T-helper 2 cell (primary cell): ENCODE results near the gene SERPINB3.
"Not testable (repeated sequence)": the region's sequence is repeated elsewhere in the genome, so short reads cannot be mapped to it uniquely, and the experiment has no call there.

Experiments used
- DNase-seq, 5 experiments: peaks; one replicate each; pipeline versions ENCODE4 v3.0.0 to v3.0.0-alpha.2; 2012 to 2022
- total RNA-seq, 2 donors: gene quantifications; one replicate each; lab custom pipeline; 2026; lab: John Stamatoyannopoulos, UW

The SERPINB3 gene
- 0 reads per million in 2 donors for total RNA-seq

GRCh38 chr18:63661750-63662149, at the start of gene SERPINB3:
TSS of gene SERPINB3 (minus strand) at chr18:63661893. CDS start at chr18:63661216, 677 bp downstream.
- DNase-seq = not testable (repeated sequence)

GRCh38 chr18:63708650-63709049, 47.0 kb upstream of the SERPINB3 start:
- no peak for DNase-seq

GRCh38 chr18:63707816-63708215, 46.1 kb upstream of the SERPINB3 start:
- DNase-seq = no peak

DNA sequence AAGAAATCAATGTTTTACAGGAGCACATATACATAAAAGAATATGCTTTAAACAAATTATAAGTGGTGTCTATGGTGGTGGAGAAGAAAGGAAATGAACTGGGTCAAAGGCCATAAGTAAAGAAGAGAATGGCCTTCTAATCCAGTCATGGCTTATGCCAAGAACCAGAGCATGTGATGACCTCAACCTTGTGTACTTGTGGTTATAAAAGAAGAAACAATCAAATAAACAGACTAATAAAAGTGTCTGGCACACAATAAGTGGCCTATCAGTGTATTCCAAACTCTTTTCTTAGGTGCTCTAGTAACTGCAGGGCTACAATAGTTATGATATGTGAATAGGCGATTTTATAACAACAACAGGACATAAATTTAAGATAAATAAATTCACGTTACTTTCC, 43.7 kb upstream of the SERPINB3 start:
- no peak for DNase-seq

- no peak for DNase-seq
These were observed 41.0 kb upstream of the SERPINB3 start, which contains the start of gene SERPINB11 for GRCh38 chr18:63702660-63703059. TSS of gene SERPINB11 (plus strand) at chr18:63702960. CDS start at chr18:63710194, 7,234 bp downstream.

DNA sequence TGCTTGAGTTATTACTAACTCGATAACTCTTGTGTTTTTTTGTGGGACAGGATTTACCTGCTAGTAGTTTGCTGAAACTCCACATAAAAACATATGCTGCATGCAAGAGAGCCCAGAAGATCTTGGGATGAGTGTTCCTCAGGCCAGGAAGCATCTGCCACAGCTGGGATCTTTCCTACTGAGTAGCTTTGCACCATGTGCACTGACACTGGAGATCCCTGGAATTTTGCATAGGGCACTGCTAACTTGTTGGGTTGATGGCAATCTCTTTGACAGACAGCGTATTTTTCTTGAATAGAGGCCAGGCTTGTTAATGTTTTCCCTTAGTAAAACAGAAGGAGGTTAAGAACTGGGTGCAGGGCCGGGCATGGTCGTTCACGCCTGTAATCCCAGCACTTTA, 40.3 kb upstream of the SERPINB3 start:
- DNase-seq = no peak

GRCh38 chr18:63700501-63700900, 38.8 kb upstream of the SERPINB3 start:
- no peak for DNase-seq

DNA sequence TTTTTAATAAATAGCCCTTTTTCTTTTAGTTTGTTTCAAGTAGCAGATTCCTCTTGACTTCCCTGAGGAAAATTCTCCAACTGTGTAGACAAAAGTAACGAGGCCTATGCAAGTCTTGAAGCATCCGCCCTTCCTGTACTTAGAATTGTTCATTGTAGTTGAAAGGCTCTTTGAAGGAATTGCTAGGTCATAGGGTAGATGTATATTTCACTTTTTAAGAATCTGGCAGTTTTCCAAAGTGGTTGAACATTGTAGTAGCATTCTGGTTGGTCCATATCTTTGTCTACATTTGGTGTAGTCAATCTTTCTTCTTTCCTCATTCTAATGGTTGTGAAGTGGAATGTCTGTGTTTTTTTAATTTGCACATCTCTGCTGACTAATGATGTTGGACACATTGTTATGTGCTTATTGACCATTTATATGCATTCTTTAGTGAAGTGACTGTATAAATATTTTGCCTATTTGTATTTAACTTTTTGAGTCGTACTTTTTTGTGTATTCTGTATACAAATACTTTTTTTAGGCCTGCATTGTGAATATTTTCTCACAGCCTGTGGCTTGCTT, 35.5 kb upstream of the SERPINB3 start:
- no peak for DNase-seq

GRCh38 chr18:63689064-63689463, 27.4 kb upstream of the SERPINB3 start:
- no peak for DNase-seq

DNA sequence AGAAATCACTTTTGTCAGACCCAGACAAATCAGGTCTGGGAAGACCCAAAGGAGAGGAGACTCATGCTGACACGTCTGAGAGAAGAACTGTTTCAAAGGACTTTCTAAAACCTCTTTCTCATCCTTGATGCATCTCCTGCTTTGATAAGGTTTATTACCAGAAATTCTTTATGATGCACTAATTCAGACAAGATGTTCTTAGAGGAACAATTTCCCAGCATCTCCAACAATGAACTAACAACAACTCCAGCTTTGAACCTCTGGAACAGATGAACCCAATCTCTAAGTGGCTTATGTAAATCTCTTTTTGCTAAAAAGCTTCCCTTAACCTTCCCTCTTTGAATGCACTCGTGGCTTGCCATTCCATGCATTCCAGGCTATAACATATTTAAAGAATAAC, 25.2 kb upstream of the SERPINB3 start:
- no peak for DNase-seq

GRCh38 chr18:63684718-63685117, 23.0 kb upstream of the SERPINB3 start:
- DNase-seq = no peak

DNA sequence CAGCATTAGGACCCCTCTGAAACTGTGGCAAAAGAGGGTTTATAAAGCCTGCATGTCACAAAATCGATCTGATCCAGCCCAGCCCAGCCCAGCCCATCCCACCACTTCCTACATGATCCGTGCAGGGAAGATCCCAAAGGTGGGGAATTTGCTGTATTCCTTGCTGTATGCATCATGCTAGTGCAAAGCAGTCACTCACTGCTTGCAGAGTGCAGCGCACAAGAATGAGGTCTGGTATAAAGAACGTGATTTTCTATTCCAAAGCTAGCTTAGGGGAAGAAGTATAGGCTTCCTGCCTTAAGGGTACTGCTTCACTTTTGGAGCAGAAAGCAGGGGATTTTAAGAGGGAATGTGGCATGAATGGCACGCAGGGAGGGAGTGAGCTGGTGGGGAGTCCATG, 22.2 kb upstream of the SERPINB3 start:
- no peak for DNase-seq

- no peak for DNase-seq
These were observed 21.5 kb upstream of the SERPINB3 start for GRCh38 chr18:63683152-63683551.

DNA sequence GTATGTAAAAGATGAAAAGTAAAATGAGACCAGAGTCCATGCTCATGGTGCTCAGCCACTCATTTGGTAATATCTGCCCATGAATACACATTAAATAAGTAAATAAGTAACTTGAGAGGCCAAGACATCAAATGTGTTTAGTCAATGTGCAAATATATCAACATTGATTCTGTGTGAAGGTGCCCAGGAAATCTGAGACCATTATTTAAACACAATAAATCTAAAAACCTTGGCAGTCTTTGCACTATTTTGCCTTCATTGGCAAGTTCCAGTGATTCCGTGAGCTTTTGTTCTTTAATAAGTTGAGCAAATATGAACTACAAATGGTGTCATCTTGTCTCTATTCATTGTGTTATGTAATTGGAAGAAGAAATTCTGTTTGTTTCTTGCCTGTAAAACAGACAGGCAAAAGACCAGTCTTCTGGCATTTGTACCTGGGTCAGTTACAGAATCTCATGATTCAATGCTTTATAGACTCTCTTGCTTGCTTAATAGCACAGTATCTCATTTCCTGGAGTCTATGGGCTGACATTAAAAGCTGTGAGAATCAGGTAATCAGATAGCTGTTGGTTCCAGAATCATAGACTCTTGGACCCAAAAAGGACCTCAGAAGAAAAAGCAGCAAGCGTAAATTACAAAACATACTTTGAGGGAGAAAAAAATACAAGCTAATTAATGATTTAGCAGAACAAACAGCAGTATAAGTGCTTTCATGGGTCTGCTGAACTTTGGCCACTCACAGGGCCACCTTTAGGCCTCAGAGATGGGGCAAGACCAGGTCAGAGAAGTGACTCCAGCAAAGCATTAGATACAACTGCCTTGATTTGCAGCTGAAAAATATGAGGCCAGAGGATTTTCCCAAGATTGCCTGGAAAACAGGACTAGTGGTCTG, 20.0 kb upstream of the SERPINB3 start:
- DNase-seq = no peak

- no peak for DNase-seq
These were observed 18.3 kb upstream of the SERPINB3 start for GRCh38 chr18:63679820-63680606.

DNA sequence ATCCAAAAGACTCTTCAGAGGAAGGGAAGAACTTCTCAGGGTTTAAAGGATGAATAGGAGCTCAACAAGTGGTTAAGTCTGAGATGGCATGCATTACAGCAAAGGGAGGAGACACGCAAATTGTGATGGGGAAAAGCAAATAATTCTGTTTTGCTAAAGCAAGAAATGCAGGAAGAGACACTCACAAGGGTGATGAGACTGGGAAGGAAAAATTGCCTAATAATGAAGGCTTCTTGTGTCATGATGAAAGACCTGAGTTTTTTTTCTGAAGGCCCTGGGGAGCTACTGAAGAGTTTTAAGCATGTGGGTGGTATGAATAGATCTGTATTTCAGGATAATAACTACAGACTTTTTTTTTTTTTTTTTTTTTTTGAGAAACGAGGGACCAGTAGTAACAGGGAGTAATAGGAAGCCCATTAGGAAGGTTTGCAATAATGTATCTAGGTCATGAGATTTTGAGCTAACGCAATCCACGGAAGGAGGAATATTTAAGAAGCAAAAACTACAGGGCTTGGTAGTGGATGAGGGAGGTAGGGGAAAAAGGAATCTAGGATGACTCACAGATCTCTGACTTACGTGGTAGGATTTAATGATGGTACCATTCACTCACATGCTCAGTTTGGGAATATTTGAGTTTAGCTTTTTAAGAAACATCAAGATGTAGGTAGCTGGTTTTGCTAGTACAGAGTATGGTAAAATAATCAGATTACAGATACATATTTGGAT, 16.0 kb upstream of the SERPINB3 start:
- no peak for DNase-seq

DNA sequence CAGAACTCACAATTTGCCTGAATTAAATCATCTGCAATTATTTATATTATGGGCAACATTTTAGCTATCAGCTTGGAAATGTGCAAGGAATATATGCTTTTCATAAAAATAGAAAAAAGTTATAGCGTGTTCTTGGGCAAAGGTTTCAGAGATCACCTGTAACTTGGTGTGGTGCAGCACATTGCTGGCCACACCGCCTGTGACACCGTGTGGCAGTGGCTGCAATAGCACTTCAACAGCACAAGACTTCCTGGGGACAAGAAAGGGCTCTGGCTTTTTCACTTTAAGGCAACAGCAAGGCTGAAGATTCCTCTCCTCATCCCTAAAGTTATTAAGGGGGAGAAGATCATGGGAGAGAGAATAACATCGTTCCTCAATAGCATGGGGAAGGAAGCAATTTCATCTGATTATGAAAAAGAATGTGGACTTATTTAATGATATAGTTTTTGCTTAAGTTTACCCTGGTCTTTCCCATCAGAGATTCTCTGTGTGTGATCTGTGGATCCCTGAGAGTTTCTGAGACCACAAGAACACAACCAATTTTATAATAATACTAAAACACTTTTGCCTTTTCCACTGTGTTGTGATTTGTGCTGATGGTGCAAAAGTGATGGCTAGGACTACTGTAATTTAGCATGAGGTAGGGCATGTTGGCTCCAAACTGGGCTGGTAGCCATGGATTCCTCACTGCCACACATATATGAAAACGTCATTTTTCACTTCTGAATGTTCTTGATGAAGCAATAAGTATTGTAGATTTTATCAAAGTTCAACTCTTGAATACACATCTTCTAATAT, 15.0 kb upstream of the SERPINB3 start:
- no peak for DNase-seq

DNA sequence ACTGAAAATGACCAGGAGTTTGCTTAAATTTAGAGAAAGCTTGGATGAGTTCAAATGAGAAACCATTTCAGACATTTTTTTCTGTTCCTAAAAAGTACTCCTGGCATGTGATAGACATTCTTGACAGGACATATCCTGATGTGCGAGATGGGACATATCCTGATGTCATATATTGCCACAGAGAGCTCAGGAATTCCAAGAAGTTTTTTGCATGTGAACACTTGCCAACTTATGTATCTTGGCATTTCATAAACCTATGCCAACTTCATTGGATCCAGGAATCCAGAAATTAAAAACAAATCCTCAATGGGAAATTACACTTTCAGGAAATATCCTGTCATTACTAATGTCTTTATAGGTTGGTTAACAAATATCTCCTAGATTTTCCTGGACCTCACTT, 2.9 kb upstream of the SERPINB3 start:
- DNase-seq = no peak

- not testable (repeated sequence) for DNase-seq
These were observed 2.8 kb downstream of the SERPINB3 start for GRCh38 chr18:63658920-63659319.

GRCh38 chr18:63650271-63650670, 11.4 kb downstream of the SERPINB3 start:
- DNase-seq = not testable (repeated sequence)

DNA sequence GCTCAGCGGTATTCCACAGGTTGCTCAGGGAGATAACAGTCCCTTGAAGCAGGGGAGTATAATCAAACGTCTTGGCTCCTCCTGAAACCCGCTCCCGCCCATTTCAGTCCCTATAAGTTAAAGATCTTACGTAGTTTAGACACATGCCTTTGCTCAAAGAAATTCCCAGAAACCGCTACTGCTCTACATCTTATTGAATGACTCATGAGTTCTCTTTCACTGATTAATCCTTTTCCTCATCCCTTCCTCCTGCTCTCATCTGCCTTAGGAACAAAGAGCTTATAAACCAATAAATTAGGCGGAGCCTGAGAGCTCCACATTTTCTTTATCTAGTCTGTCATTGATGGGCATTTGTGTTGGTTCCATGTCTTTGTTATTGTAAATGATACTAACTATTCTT, 13.5 kb downstream of the SERPINB3 start:
- no peak for DNase-seq

GRCh38 chr18:63646936-63647335, 14.8 kb downstream of the SERPINB3 start:
- no peak for DNase-seq
